Esophagus squamous epithelium (tissue), 4 donors: ENCODE measurements around the gene PCED1A. TPM values are rescaled to one million over a fixed set of nuclear protein-coding genes. Genes with fewer than 3 reads are reported as not detected.

Experiments used
- total RNA-seq, 4 donors: library from RNA; depleted of rRNA; stranded (reverse); fragments of >200 nt; gene quantifications; one replicate each; pipeline ENCODE4 v1.1.0, GENCODE V29; 2016

PCED1A gene
- total RNA-seq, 4 donors from 2014 or later = 9.0 to 25.6 (median 16.6) TPM

Other genes with a start within 250 kb of the PCED1A start
- gene NOP56, start 188.0 kb downstream of the PCED1A start, total RNA-seq = 100 to 1,000 TPM in 3 of 4 donors, 10 to 100 TPM in 1; 73.0 to 174 (median 137) TPM
- gene IDH3B, start 176.4 kb downstream of the PCED1A start, total RNA-seq = 100 to 1,000 TPM in 3 of 4 donors, 10 to 100 TPM in 1; 77.4 to 136 (median 123) TPM
- 10 to 100 TPM in 1 of 4 donors, 1 to 10 TPM in 3; 3.2 to 10.4 (median 7.2) TPM for gene EBF4, start 147.9 kb downstream of the PCED1A start, total RNA-seq
- gene CPXM1, start 40.0 kb downstream of the PCED1A start, total RNA-seq = 1 to 10 TPM in 2 of 4 donors, under 1 TPM in 2; 0.15 to 3.8 (median 0.93) TPM
- not detected for gene C20orf141, start 25.7 kb downstream of the PCED1A start, total RNA-seq
- not detected for gene TMEM239, start 24.3 kb downstream of the PCED1A start, total RNA-seq
- gene VPS16, start 90 bp upstream of the PCED1A start, total RNA-seq = 10 to 100 TPM; 20.9 to 36.7 (median 28.5) TPM
- gene PTPRA, start 32.8 kb upstream of the PCED1A start, total RNA-seq = 10 to 100 TPM; 26.2 to 53.7 (median 42.4) TPM
- not detected for gene GNRH2, start 203.0 kb upstream of the PCED1A start, total RNA-seq
- 10 to 100 TPM; 39.5 to 60.7 (median 50.9) TPM for gene MRPS26, start 205.4 kb upstream of the PCED1A start, total RNA-seq
- not detected for gene OXT, start 231.0 kb upstream of the PCED1A start, total RNA-seq
- gene AVP, start 244.1 kb upstream of the PCED1A start, total RNA-seq = not detected